Neural cell (in vitro differentiated cells): Measurements from ENCODE around the gene CTU1. TPM values are rescaled to one million over a fixed set of nuclear protein-coding genes. Genes with fewer than 3 reads are reported as not detected.

ENCODE experiments used
- H2AFZ ChIP-seq: fragments of 200-600, 300-800 bp; sonication (generic), shearing (Covaris generic); 2 replicates; pipeline ENCODE4 v1.6.0; 2014; ENCODE audit warnings: low read depth, mild to moderate bottlenecking, antibody characterized with exemption, low read length, moderate library complexity
- H3F3A ChIP-seq: fragments of 200-600 bp; shearing (Covaris generic); 2 replicates; pipeline ENCODE4 v1.6.1; 2016; ENCODE audit warnings: mild to moderate bottlenecking, moderate library complexity, mixed read lengths, antibody characterized with exemption, low read length; ENCODE audit not compliant: insufficient read depth, poor library complexity, severe bottlenecking
- H3K27ac ChIP-seq: fragments of 200-600, 300-800 bp; sonication (generic), shearing (Covaris generic); 2 replicates; pipeline ENCODE4 v1.5.1; 2014; ENCODE audit warnings: mild to moderate bottlenecking, low read length, moderate library complexity
- H3K27me3 ChIP-seq: fragments of 300-800, 200-600 bp; sonication (generic), shearing (Covaris generic); 2 replicates; pipeline ENCODE4 v1.6.0; 2014; ENCODE audit warnings: mild to moderate bottlenecking, low read depth, low read length, moderate library complexity; ENCODE audit not compliant: insufficient read depth
- H3K36me3 ChIP-seq: fragments of 300-800, 200-600 bp; sonication (generic), shearing (Covaris generic); 2 replicates; pipeline ENCODE4 v1.5.1; 2014; ENCODE audit warnings: mild to moderate bottlenecking, antibody characterized with exemption, low read length, moderate library complexity; ENCODE audit not compliant: insufficient read depth
- H3K4me2 ChIP-seq: fragments of 300-800, 200-600 bp; sonication (generic), shearing (Covaris generic); 2 replicates; pipeline ENCODE4 v1.6.0; 2014; ENCODE audit warnings: mild to moderate bottlenecking, low read length
- H3K4me3 ChIP-seq: fragments of 300-800, 200-600 bp; sonication (generic), shearing (Covaris generic); 2 replicates; pipeline ENCODE4 v1.5.1; 2014; ENCODE audit warnings: mild to moderate bottlenecking, low read length, moderate library complexity
- H3K79me2 ChIP-seq: fragments of 200-600 bp; shearing (Covaris generic); replicated peaks from 2 replicates; pipeline ENCODE4 v1.6.0; 2014; ENCODE audit warnings: mild to moderate bottlenecking, low read length, moderate library complexity; ENCODE audit not compliant: insufficient read depth
- H3K9ac ChIP-seq: fragments of 300-800, 200-600 bp; sonication (generic), shearing (Covaris generic); 2 replicates; pipeline ENCODE4 v1.6.1; 2016; ENCODE audit warnings: mild to moderate bottlenecking, low read length, mixed read lengths
- H3K9me2 ChIP-seq: fragments of 200-600 bp; shearing (Covaris generic); 2 replicates; pipeline ENCODE4 v1.6.1; 2016; ENCODE audit warnings: mild to moderate bottlenecking, low read length, mixed read lengths; ENCODE audit not compliant: insufficient read depth
- H3K9me3 ChIP-seq: fragments of 200-600, 300-800 bp; sonication (generic), shearing (Covaris generic); 2 replicates; pipeline ENCODE4 v1.6.1; 2016; ENCODE audit warnings: mild to moderate bottlenecking, mixed run types, low read length, moderate library complexity, mixed read lengths
- H4K20me1 ChIP-seq: fragments of 200-600 bp; shearing (Covaris generic); 2 replicates; pipeline ENCODE4 v1.6.1; 2016; ENCODE audit warnings: mild to moderate bottlenecking, mixed run types; ENCODE audit not compliant: insufficient read depth
- CTCF ChIP-seq: fragments of 450-650 bp; IDR thresholded peaks from 2 replicates; pipeline ENCODE4 v1.5.1; 2014; ENCODE audit warnings: antibody characterized with exemption, mild to moderate bottlenecking, moderate library complexity; ENCODE audit not compliant: poor library complexity, severe bottlenecking
- EP300 ChIP-seq: fragments of 450-650 bp; conservative IDR thresholded peaks from 2 replicates; pipeline ENCODE4 v1.6.1; 2014; ENCODE audit warnings: antibody characterized with exemption, mild to moderate bottlenecking, moderate library complexity; ENCODE audit not compliant: poor library complexity, severe bottlenecking
- EZH2 ChIP-seq: fragments of 200-600, 300-800 bp; shearing (Covaris generic), sonication (generic); IDR thresholded peaks from 2 replicates; pipeline ENCODE4 v1.6.1; 2014; ENCODE audit warnings: antibody characterized with exemption, low read length, borderline replicate concordance, mild to moderate bottlenecking; ENCODE audit not compliant: insufficient read depth, poor library complexity, severe bottlenecking
- MXI1 ChIP-seq: fragments of 450-650 bp; conservative IDR thresholded peaks from 2 replicates; pipeline ENCODE4 v1.6.1; 2014; ENCODE audit warnings: antibody characterized with exemption, mild to moderate bottlenecking; ENCODE audit not compliant: poor library complexity, severe bottlenecking
- POLR2AphosphoS5 ChIP-seq: IDR thresholded peaks from 2 replicates; pipeline ENCODE4 v1.6.1; 2012
- RAD21 ChIP-seq: fragments of 450-650 bp; conservative IDR thresholded peaks from 2 replicates; pipeline ENCODE4 v1.6.1; 2014; ENCODE audit warnings: antibody characterized with exemption, mild to moderate bottlenecking, moderate library complexity
- REST ChIP-seq: IDR thresholded peaks from 2 replicates; pipeline ENCODE4 v1.6.1; 2012; ENCODE audit warnings: borderline replicate concordance
- SMC3 ChIP-seq: fragments of 450-650 bp; conservative IDR thresholded peaks from 2 replicates; pipeline ENCODE4 v1.6.1; 2014; ENCODE audit warnings: antibody characterized with exemption, mild to moderate bottlenecking, moderate library complexity; ENCODE audit not compliant: poor library complexity
- TAF1 ChIP-seq: IDR thresholded peaks from 2 replicates; pipeline ENCODE4 v1.6.1; 2012; ENCODE audit warnings: low read depth
- polyA plus RNA-seq: library from polyadenylated mRNA; depleted of rRNA; stranded (reverse); fragments of >200 nt; gene quantifications from 2 replicates; pipeline ENCODE4 v1.2.3, GENCODE V29; 2014

Gene CTU1
- polyA plus RNA-seq, 1 donor from 2014 or later: 12.6 TPM

- H3K36me3 ChIP-seq: no peaks in the 10 kb centered on the region
- no peak overlapping the region for H3K4me2 ChIP-seq
- H3K9ac ChIP-seq: no peak overlapping the region
- H3K9me2 ChIP-seq: no peaks in the 10 kb centered on the region
- H3F3A ChIP-seq: no peaks in the 10 kb centered on the region
- H2AFZ ChIP-seq: no peak overlapping the region
- no peak overlapping the region for H3K27ac ChIP-seq
- no peaks in the 10 kb centered on the region for H3K79me2 ChIP-seq
- no peaks in the 10 kb centered on the region for H4K20me1 ChIP-seq
- H3K9me3 ChIP-seq: peaks cover 7% of the 10 kb centered on the region
- no peak overlapping the region for H3K4me3 ChIP-seq
- H3K27me3 ChIP-seq: peaks cover 5% of the 10 kb centered on the region
- TF ChIP-seq EP300: no peak
- no peak for TF ChIP-seq REST
- no peak for TF ChIP-seq POLR2AphosphoS5
- no peak for TF ChIP-seq TAF1
- TF ChIP-seq SMC3: no peak
- TF ChIP-seq CTCF: no peak
- TF ChIP-seq MXI1: no peak
Measured at GRCh38 chr19:51070334-51071094, 37.7 kb downstream of the CTU1 start.

- TF ChIP-seq CTCF (no peak), EZH2 (no peak), TAF1 (no peak), REST (no peak), MXI1 (no peak), RAD21 (no peak), POLR2AphosphoS5 (no peak), SMC3 (no peak), EP300 (no peak)
- Histone ChIP-seq H3K9me3 (no peaks in the 10 kb centered on the region), H3K4me3 (no peak overlapping the region), H4K20me1 (no peaks in the 10 kb centered on the region), H3K9ac (no peak overlapping the region), H3K36me3 (no peaks in the 10 kb centered on the region), H3K27ac (no peak overlapping the region), H2AFZ (no peak overlapping the region), H3K4me2 (no peak overlapping the region), H3K27me3 (peaks cover 16% of the 10 kb centered on the region), H3F3A (no peaks in the 10 kb centered on the region), H3K9me2 (no peaks in the 10 kb centered on the region), H3K79me2 (no peaks in the 10 kb centered on the region)
Measured at GRCh38 chr19:51066393-51067186, 41.6 kb downstream of the CTU1 start.
